Astrocyte of the spinal cord (primary cell): Measurements from ENCODE around the gene PRSS38.

Experiments used
- DNase-seq: peaks from one replicate; pipeline ENCODE4 v3.0.0; 2011; ENCODE audit warnings: low read depth, low spot score
- H3K4me3 ChIP-seq: 2 replicates; pipeline ENCODE4 v1.5.1; 2011; ENCODE audit warnings: low read depth, mild to moderate bottlenecking, low read length, moderate library complexity
- in situ Hi-C: cut with HindIII; loops from 2 replicates; pipeline ENCODE4 v1.10.0; 2017; ENCODE audit warnings: low sequenced_read_pairs
- TF ChIP-seq, protein P1 (sequence below): IDR thresholded peaks from 2 replicates; pipeline ENCODE4 v1.5.1; 2012; ENCODE audit warnings: low read depth, mild to moderate bottlenecking, low read length, inconsistent platforms

PRSS38 gene

DNA sequence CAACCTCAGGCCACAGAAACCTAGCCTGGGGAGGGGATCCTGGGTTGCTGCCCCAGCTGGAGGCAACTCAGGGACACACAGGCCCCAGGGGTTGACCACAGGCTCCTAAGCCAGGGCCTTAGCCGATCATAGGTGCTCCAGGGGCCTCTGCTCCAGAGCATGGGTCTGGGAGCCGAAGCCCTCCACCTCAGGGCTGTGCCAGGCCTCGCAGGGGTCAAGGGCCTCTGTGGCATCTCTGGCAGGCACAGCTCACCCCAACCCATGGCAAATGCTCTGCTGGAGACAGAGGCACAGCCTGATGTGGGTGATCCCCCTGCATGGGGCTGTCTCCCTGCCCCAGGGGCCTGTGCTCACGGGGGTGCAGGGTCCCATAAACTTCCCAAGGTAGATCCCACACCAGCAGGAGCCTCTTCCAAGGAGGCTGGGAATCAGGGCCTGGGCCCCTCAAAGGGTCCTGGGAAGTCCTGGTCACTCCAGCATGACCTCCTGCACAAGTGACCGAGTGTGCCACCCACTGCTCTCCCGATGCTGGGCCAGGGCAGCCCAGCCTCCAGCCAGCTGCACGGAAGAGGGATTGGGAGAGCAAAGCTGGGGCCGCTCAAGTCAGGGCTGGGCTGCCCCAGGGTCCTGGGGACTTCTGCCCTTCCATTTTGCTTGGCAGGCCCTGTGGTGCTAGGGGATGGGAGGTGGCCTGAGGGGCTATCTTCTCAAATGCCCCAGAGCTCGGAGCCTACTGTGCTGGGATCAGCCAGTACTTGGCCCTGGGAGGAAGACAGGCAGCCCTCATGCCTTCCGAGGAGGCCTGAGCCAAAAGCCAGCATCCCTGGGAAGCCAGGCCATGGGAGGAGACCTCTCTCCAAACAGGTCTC is 22.2 kb upstream of the PRSS38 start:
- in situ Hi-C loops = no loop called here
- DNase-seq = no peak
- no peak overlapping the region for H3K4me3 ChIP-seq
- TF ChIP-seq, protein P1, sequence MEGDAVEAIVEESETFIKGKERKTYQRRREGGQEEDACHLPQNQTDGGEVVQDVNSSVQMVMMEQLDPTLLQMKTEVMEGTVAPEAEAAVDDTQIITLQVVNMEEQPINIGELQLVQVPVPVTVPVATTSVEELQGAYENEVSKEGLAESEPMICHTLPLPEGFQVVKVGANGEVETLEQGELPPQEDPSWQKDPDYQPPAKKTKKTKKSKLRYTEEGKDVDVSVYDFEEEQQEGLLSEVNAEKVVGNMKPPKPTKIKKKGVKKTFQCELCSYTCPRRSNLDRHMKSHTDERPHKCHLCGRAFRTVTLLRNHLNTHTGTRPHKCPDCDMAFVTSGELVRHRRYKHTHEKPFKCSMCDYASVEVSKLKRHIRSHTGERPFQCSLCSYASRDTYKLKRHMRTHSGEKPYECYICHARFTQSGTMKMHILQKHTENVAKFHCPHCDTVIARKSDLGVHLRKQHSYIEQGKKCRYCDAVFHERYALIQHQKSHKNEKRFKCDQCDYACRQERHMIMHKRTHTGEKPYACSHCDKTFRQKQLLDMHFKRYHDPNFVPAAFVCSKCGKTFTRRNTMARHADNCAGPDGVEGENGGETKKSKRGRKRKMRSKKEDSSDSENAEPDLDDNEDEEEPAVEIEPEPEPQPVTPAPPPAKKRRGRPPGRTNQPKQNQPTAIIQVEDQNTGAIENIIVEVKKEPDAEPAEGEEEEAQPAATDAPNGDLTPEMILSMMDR = no peak

DNA sequence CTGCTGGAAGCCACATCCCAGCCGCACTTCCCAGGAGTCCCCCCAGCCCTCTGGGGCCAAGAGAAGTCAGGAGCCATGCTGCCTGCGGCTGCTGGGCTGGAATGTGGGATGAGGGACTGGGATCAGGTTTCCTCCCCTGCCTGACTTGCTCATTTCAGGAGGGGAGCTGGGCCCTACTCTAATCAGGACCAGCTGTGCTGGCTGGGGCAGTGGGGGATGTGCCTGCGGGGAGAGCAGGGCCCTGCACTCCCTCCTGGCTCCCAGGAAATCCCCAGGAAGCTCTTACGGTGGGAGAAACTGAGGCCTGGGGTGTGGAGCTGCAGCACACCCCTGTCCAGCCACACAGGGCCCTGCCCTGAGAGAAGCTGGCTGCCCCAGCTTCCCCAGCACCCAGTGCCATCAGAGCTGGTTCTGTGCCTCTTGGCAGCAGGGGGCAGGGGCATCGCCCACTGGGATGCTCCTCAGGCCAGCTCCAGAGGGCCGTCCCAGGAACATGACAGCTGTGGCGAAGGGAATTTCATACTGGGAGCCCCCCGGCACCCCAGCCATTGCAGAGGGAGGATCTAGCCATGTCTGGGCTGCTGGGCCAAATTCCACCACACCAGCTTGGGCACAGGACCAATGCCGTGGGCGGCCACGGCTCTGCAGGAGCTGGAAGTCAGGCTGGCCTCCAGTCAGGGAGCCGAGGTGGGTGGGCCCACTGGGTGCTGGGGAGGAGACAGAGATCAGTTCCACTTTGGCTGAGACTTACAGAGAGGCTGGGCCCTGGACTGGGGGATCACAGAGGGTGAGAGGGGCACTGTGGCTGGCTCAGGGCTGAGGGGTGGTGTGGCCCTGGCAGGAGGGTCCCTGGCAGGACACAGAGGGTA is 21.3 kb upstream of the PRSS38 start:
- peak; percentile 90 for DNase-seq
- in situ Hi-C loops = no loop called here
- TF ChIP-seq, protein P1 = no peak
- no peak overlapping the region for H3K4me3 ChIP-seq

DNA sequence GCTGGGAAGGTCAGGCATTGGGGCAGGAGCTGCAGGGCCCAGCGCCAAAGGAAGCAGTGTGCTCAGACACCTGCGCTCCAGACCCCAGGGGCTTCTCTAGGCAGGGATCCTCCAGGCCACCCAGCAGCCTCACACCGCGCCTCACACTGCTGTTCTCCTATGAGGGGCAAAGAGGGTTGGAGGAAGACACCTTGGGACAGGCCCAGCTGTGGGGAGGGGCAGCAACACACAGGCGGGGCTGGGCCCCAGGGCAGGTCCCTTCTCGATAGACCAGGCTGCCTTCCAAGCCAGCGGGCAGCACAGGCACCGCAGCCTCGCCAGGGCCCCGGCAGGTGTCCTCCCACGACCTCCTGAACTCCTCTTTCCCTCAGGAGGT is 20.7 kb upstream of the PRSS38 start:
- in situ Hi-C loops = no loop called here
- no peak for DNase-seq
- TF ChIP-seq, protein P1 = no peak
- no peak overlapping the region for H3K4me3 ChIP-seq

DNA sequence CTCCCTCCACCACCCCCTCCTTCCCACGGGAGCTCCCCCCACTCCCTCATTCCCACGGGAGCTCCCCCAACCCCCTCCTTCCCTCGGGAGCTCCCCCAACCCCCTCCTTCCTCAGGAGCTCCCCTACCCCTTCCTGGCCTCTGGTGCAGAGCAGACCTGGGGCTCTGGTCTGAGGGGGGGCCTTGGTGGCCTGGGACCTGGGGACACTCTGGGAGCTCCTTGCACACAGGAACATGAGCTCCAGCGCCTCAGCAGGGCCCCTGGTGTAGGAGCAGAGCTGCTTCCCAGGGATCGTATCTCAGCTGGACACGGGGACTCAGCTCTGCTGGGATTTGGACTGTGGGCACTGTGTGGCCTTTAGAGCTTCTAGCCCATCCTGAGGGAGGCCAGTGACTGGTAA is 19.7 kb upstream of the PRSS38 start:
- TF ChIP-seq, protein P1 = no peak
- DNase-seq = no peak
- in situ Hi-C loops = no loop called here

DNA sequence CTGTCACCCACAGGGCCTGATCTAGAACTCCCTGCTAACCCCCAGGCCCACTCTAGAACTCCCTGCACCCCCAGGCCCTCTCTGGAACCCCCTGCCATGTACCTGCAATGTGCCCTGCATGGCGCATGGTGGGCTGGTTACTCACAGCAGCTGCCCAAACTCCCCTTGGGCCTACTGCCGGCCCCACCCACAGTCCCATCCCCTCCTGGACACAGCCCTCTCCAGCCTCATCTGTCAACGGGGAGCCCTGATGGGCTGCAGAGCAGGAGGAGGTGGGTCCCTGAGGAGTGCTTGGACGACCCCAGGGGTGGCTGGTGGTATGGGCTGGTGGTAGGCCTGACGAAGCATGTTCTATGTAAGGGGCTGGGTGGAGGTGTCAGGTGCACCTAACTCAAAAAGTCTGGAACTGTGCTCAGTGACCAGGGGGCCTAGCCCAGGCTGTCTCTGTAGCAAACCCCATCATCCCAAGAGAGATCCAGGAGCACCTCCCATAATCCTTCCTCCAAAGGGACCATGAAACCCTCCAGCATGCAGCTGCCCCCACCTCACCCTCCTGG is 19.0 kb upstream of the PRSS38 start:
- no peak overlapping the region for H3K4me3 ChIP-seq
- in situ Hi-C loops = no loop called here

More for the DNA sequence above, 19.7 kb upstream of the PRSS38 start:
- H3K4me3 ChIP-seq = no peak overlapping the region

DNA sequence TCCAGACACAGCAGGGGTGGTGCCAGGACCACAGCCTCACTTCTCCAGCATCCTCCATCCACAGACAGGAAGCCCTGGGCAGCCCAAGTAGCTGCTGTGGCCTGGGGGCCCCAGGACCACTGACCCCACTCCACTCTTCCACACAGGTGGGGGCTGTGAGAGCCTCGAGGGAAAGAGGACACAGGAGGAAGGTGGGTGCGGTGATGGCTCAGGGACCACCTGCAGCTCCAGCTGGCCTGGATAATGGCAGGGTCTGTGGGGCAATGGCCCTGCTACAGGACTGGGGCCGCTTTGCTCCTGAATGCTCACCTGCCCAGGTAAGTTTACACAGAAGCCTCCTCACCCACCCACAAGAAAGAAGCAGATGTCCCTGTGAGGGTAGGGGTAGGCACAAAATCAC is 18.3 kb upstream of the PRSS38 start:
- in situ Hi-C loops = no loop called here
- no peak for DNase-seq
- TF ChIP-seq, protein P1 = no peak
- H3K4me3 ChIP-seq = no peak overlapping the region

More for the DNA sequence above, 19.0 kb upstream of the PRSS38 start:
- TF ChIP-seq, protein P1 = no peak
- no peak for DNase-seq
